Glutamatergic neuron (in vitro differentiated cells): ENCODE results near the gene ERFL. TPM values are rescaled to one million over a fixed set of nuclear protein-coding genes. Genes with fewer than 3 reads are reported as not detected.
A peak's percentile ranks its signal among the peaks of the same experiment; 100 is the strongest.

Source experiments
- DNase-seq: peaks from one replicate; pipeline ENCODE4 v3.0.0; 2022
- H3K27ac Mint-ChIP-seq: one replicate; pipeline ENCODE4 v1.8.0; 2020; ENCODE audit warnings: mild to moderate bottlenecking, mixed read lengths, inconsistent platforms; ENCODE audit not compliant: unreplicated experiment
- H3K27me3 Mint-ChIP-seq: one replicate; pipeline ENCODE4 v1.8.0; 2020; ENCODE audit warnings: mild to moderate bottlenecking, moderate library complexity, mixed read lengths, inconsistent platforms; ENCODE audit not compliant: unreplicated experiment
- H3K36me3 Mint-ChIP-seq: one replicate; pipeline ENCODE4 v1.8.0; 2020; ENCODE audit warnings: mild to moderate bottlenecking, mixed read lengths, inconsistent platforms; ENCODE audit not compliant: unreplicated experiment
- H3K4me1 Mint-ChIP-seq: one replicate; pipeline ENCODE4 v1.8.0; 2020; ENCODE audit warnings: mild to moderate bottlenecking, low read depth, mixed read lengths, inconsistent platforms; ENCODE audit not compliant: unreplicated experiment
- H3K4me3 Mint-ChIP-seq: one replicate; pipeline ENCODE4 v1.8.0; 2020; ENCODE audit warnings: mild to moderate bottlenecking, mixed read lengths, inconsistent platforms; ENCODE audit not compliant: unreplicated experiment
- H3K9me3 Mint-ChIP-seq: one replicate; pipeline ENCODE4 v1.8.0; 2020; ENCODE audit warnings: mild to moderate bottlenecking, moderate library complexity, mixed read lengths, inconsistent platforms; ENCODE audit not compliant: unreplicated experiment
- total RNA-seq: library from RNA; stranded (reverse); fragmentation: NEBNext Ultra II Directional; extraction: Animal tissue kit (Norgen Biotek cat#: 25700); gene quantifications from one replicate; pipeline ENCODE4 v1.2.1, GENCODE V29; 2021; ENCODE audit not compliant: unreplicated experiment
- TF ChIP-seq, protein P1 (sequence below): fragments of 200-600 bp; sonication (generic); IDR thresholded peaks from one replicate; pipeline ENCODE4 v1.5.0; 2021; ENCODE audit not compliant: partially characterized antibody, unreplicated experiment

ERFL gene
- total RNA-seq, 1 donor from 2014 or later = 1.6 TPM

DNA sequence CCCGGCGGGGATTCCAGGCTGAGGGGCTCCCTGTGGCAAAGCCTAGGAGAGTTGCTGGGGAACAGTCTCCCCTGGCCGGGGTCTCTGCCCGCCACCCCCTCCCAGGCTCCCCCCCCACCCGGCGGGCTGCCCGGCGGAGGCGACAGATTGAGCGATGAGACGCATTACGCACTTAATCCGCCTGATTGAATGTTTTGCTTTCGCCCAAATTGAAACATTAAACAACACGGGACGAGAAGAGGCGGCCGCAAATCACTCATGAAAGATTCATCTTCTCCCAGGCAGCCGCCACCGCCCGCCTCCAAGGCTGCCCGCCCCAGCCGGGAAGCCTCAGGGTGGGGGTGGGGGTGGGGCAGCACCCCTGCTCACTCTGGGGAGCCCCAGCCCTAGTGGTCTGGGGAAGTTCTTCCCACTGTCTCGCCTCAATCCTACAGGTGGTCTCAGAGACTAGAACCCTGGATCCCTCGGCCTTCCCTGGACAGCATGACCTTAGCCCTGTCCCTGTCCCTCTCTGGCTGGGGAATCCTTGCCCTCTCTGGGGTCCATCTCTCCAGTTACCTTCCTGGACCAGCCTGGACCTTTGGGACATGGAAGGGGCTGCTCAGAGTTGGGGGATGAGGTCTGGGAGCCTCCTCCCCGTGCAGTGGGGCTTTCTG, 7.6 kb upstream of the ERFL start:
- Mint-ChIP-seq H3K4me3 (peak overlapping the region; percentile 81), H3K27ac (peak overlapping the region; percentile 96), H3K4me1 (peaks cover 47% of the 10 kb centered on the region), H3K27me3 (peaks cover 17% of the 10 kb centered on the region), H3K9me3 (peaks cover 14% of the 10 kb centered on the region), H3K36me3 (no peaks in the 10 kb centered on the region)
- TF ChIP-seq, protein P1, sequence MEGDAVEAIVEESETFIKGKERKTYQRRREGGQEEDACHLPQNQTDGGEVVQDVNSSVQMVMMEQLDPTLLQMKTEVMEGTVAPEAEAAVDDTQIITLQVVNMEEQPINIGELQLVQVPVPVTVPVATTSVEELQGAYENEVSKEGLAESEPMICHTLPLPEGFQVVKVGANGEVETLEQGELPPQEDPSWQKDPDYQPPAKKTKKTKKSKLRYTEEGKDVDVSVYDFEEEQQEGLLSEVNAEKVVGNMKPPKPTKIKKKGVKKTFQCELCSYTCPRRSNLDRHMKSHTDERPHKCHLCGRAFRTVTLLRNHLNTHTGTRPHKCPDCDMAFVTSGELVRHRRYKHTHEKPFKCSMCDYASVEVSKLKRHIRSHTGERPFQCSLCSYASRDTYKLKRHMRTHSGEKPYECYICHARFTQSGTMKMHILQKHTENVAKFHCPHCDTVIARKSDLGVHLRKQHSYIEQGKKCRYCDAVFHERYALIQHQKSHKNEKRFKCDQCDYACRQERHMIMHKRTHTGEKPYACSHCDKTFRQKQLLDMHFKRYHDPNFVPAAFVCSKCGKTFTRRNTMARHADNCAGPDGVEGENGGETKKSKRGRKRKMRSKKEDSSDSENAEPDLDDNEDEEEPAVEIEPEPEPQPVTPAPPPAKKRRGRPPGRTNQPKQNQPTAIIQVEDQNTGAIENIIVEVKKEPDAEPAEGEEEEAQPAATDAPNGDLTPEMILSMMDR = no peak
- no peak for DNase-seq

DNA sequence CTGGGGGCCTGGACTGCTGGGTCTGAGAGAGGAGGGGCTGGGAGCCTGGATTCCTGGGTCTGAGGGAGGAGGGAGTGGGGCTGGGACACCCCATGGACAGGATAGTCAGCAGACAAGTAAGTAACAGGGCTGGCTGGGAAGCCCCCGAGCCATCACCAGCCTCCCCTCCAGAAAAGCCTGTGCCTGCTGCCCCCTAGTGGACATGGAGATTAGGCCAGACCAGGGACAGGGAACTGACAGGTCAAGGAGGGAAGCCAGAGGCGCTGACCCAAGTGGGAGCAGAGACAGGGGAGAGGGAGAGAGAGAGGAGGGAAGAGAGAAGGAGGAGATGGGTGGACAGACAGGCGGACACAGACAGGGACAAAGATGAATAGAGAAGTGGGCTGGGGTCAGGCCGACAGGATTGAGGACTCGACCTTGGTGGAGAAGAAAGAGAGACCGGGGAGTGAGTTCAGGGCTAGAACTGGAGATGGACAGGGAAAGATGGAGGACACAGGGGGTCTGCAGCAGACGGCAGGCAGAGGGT, 6.7 kb upstream of the ERFL start:
- Mint-ChIP-seq H3K27me3 (peaks cover 17% of the 10 kb centered on the region), H3K9me3 (peaks cover 14% of the 10 kb centered on the region), H3K4me1 (peaks cover 50% of the 10 kb centered on the region), H3K27ac (peak overlapping the region; percentile 96), H3K4me3 (peak overlapping the region; percentile 81), H3K36me3 (no peaks in the 10 kb centered on the region)
- TF ChIP-seq, protein P1 = peak; percentile 86
- DNase-seq = peak; percentile 94

DNA sequence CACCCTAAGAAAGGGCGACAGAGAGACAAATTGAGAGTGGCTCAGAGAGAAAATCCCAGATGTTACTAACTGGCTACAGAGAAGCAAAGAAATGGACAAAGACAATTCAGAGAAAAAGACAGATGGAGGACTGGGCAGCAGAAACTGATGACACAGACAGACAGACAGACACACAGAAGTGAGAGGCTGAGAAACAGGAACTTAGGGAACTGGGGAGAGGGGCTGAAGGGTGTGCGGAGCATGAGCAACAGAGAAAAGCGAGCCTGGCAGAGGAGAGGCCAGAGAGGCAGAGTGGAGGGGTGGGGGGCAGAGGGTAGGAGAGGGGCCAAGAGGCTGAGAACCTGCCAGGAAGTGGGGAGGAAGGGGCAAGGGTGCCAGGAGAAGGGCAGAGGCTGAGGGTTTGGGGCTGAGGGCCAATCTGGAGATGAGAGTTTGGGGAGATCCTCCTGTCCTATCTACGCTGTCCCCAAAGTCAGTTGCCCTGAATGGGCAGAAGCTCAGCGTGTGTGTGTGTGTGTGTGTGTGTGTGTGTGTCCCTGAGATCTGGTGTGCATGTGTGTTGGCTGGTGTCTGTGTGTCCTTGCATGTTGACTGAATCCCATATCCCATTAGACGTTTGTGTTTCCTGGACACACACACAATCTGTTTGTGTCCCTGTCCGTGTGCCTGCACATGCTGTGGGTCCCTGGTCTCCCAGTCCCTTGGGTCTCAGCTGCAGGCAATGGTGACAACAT, 5.6 kb upstream of the ERFL start:
- H3K36me3 Mint-ChIP-seq = no peaks in the 10 kb centered on the region
- H3K27me3 Mint-ChIP-seq = peaks cover 26% of the 10 kb centered on the region
- H3K9me3 Mint-ChIP-seq = peaks cover 19% of the 10 kb centered on the region
- peak overlapping the region; percentile 69 for H3K27ac Mint-ChIP-seq
- peaks cover 54% of the 10 kb centered on the region for H3K4me1 Mint-ChIP-seq
- TF ChIP-seq, protein P1 = no peak
- DNase-seq = no peak
- peak overlapping the region; percentile 67 for H3K4me3 Mint-ChIP-seq

DNA sequence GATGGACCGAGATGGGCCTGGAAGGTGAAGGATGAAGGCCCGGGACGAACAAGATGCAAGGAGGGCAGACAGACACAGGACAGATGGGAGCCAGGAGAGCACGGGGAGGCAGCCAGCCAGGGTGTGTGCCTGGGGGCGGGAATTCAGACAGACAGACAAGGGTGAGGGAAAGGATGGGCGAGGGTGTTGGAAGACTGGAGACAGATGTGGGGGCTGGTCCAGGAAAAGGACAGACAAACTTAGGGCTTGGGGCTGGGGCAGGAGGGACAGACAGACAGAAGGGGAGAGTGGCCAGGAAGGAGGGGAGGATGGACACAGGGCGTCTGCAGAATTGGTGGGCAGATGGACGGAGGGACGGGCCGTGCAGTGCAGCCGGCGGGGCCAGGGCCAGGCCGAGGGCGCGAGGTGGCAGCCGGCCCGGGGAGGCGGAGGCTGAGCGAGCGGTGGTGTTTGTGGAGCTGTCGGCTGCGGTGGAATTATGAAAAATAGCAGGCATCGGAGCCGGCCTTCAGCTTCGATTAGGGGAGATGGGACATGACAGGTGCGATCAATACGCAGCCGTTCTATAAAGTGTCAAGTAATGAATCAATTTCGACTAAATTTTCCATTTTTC, 4.6 kb upstream of the ERFL start:
- DNase-seq = peak; percentile 67
- H3K27me3 Mint-ChIP-seq = peaks cover 27% of the 10 kb centered on the region
- TF ChIP-seq, protein P1 = no peak
- peaks cover 21% of the 10 kb centered on the region for H3K9me3 Mint-ChIP-seq
- H3K27ac Mint-ChIP-seq = peak overlapping the region; percentile 94
- peak overlapping the region; percentile 80 for H3K4me3 Mint-ChIP-seq
- no peaks in the 10 kb centered on the region for H3K36me3 Mint-ChIP-seq
- peaks cover 56% of the 10 kb centered on the region for H3K4me1 Mint-ChIP-seq
